Activated T-cell treated with anti-CD3 and anti-CD28 coated beads for 4 hours (primary cell): ENCODE results near the gene RAB11FIP4.
"Not testable (repeated sequence)": the region's sequence is repeated elsewhere in the genome, so short reads cannot be mapped to it uniquely, and the experiment has no call there.

ENCODE experiments used
- DNase-seq: peaks from one replicate; pipeline ENCODE4 v3.0.0-alpha.2; 2020

Gene RAB11FIP4

GRCh38 chr17:31433811-31434726 lies 42.6 kb downstream of the RAB11FIP4 start:
- DNase-seq, result no peak

- no peak for DNase-seq
Measured at GRCh38 chr17:31434727-31435050, 43.2 kb downstream of the RAB11FIP4 start.

- no peak for DNase-seq
Measured at GRCh38 chr17:31435581-31435980, 44.1 kb downstream of the RAB11FIP4 start.

GRCh38 chr17:31437720-31438400 lies 46.4 kb downstream of the RAB11FIP4 start:
- DNase-seq, result no peak

GRCh38 chr17:31439716-31440115 lies 48.2 kb downstream of the RAB11FIP4 start:
- no peak for DNase-seq

- DNase-seq, result no peak
Measured at GRCh38 chr17:31442276-31442675, 50.8 kb downstream of the RAB11FIP4 start.

- not testable (repeated sequence) for DNase-seq
Measured at GRCh38 chr17:31442856-31443255, 51.4 kb downstream of the RAB11FIP4 start.

- DNase-seq, result no peak
Measured at GRCh38 chr17:31443386-31443785, 51.9 kb downstream of the RAB11FIP4 start.

GRCh38 chr17:31444026-31444425 lies 52.6 kb downstream of the RAB11FIP4 start:
- DNase-seq, result no peak

- DNase-seq, result no peak
Measured at GRCh38 chr17:31446195-31446967, 54.9 kb downstream of the RAB11FIP4 start.

GRCh38 chr17:31448467-31449077 lies 57.1 kb downstream of the RAB11FIP4 start:
- no peak for DNase-seq

GRCh38 chr17:31449111-31449510 lies 57.6 kb downstream of the RAB11FIP4 start:
- DNase-seq, result no peak

GRCh38 chr17:31449746-31450145 lies 58.3 kb downstream of the RAB11FIP4 start:
- DNase-seq, result no peak

GRCh38 chr17:31452101-31452500 lies 60.6 kb downstream of the RAB11FIP4 start:
- no peak for DNase-seq

- no peak for DNase-seq
Measured at GRCh38 chr17:31452561-31453110, 61.2 kb downstream of the RAB11FIP4 start.

GRCh38 chr17:31453896-31454295 lies 62.4 kb downstream of the RAB11FIP4 start:
- no peak for DNase-seq

GRCh38 chr17:31456814-31457213 lies 65.3 kb downstream of the RAB11FIP4 start:
- no peak for DNase-seq

- no peak for DNase-seq
Measured at GRCh38 chr17:31457391-31458234, 66.1 kb downstream of the RAB11FIP4 start.

- DNase-seq, result no peak
Measured at GRCh38 chr17:31458829-31459228, 67.4 kb downstream of the RAB11FIP4 start.

- no peak for DNase-seq
Measured at GRCh38 chr17:31459716-31460115, 68.2 kb downstream of the RAB11FIP4 start.

- DNase-seq, result no peak
Measured at GRCh38 chr17:31460226-31460721, 68.8 kb downstream of the RAB11FIP4 start.
